HG03095 (cell line): ENCODE results near the gene GTF2H1.
A peak's percentile ranks its signal among the peaks of the same experiment; 100 is the strongest.
"Not testable (repeated sequence)": the region's sequence is repeated elsewhere in the genome, so short reads cannot be mapped to it uniquely, and the experiment has no call there.

Experiments
- ATAC-seq: cut with Tn5 transposase; IDR thresholded peaks from one replicate; pipeline ENCODE4 v1.9.1; 2021; ENCODE audit warnings: moderate library complexity; ENCODE audit not compliant: unreplicated experiment

The GTF2H1 gene

GRCh38 chr11:18372201-18372600 is 49.8 kb downstream of the GTF2H1 start:
- no peak for ATAC-seq

GRCh38 chr11:18374956-18375355 is 52.6 kb downstream of the GTF2H1 start:
- ATAC-seq = no peak

GRCh38 chr11:18375941-18376340 is 53.6 kb downstream of the GTF2H1 start:
- ATAC-seq = no peak

DNA sequence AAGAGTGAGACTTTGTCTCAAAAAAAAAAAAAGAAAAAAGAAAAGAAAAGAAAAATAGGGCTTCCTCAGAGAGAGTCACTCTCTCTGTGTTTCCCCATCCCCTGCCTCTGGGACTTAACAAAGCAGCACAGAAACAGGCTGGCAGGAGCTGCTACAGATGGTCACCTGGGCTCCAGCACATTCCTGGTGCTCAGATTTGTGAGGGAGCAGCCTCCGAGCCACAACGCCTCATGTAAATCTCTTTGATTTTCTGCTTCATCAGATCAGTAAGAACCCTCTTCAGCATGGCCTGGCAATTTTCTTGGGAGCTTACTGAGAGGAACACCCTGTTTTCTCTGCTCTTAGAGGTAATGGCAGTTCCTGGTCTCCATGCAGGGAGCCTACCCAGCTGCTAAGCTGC is 56.8 kb downstream of the GTF2H1 start:
- ATAC-seq = no peak

- ATAC-seq = peak; percentile 84
These were observed 61.2 kb downstream of the GTF2H1 start for GRCh38 chr11:18383388-18384156.

DNA sequence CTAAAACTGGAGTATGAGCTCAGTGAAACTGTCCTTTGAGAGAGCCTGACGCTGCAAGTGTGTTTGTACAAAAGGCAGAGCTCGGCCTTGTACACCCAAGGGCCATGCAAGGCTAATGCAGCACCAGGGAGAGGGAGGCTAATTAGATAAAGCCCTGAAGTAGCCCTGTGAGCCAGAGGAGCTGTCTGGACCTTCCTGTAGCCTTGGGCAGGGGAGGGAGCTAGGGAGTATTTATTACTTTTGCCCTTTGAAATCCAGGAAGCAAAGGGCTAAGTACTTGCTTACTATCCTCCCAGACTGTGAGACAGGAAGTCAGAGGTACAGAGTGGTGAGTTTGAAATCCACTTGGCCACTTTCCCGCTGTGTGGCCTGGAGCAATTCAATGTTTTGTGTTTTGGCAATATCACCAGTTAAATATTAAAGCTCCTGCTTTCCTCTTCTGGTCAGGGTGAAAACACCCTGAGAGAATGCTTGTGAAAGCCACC is 61.8 kb downstream of the GTF2H1 start:
- ATAC-seq = peak; percentile 74

DNA sequence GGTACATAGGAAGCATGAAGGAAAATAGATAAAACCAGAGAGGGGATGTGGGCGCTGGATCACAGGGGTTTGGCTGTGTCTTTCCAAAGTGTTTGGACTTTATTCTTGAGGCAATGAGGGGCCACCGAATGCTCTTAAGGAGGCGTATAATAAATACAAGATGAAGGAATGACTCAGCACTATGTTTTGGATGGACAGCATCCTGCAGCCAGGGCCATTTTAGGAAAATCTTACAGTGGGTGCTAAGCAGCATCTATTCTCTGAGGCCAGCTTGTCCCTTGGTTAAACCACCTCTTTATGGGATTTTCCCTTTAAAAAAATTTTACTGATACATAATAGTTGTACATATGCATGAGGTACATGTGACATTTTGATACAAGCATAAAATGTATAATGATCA is 67.7 kb downstream of the GTF2H1 start:
- no peak for ATAC-seq

- ATAC-seq = no peak
These were observed 70.3 kb downstream of the GTF2H1 start for GRCh38 chr11:18392434-18393321.

GRCh38 chr11:18393581-18394274 is 71.4 kb downstream of the GTF2H1 start:
- peak; percentile 0 for ATAC-seq

DNA sequence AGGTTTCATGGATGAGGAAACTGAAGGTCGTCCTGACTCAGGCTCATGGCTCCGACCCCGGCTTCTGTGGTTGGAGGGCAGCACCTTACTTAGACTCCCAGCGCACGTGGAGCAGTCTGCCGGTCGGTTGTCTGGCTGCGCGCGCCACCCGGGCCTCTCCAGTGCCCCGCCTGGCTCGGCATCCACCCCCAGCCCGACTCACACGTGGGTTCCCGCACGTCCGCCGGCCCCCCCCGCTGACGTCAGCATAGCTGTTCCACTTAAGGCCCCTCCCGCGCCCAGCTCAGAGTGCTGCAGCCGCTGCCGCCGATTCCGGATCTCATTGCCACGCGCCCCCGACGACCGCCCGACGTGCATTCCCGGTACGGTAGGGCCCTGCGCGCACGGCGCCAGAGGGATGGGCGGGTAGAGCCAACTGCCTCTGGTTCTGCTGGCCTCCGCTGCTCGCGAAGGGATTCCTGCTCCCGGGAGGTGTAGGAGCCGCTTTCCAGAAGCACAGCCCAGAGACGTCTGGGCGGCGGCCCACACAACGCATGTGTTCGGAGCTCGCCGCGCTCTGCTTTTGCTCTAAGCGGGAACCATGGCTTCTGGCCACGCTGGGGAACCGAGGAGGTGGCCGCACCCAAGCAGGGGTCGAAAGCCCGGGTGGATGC is 72.0 kb downstream of the GTF2H1 start, which contains the start of gene LDHA:
LDHA (plus strand) TSS at position 289 of the 653 bp plus-strand sequence. CDS start 2,280 bp downstream, outside the sequence.
- ATAC-seq = peak; percentile 75

DNA sequence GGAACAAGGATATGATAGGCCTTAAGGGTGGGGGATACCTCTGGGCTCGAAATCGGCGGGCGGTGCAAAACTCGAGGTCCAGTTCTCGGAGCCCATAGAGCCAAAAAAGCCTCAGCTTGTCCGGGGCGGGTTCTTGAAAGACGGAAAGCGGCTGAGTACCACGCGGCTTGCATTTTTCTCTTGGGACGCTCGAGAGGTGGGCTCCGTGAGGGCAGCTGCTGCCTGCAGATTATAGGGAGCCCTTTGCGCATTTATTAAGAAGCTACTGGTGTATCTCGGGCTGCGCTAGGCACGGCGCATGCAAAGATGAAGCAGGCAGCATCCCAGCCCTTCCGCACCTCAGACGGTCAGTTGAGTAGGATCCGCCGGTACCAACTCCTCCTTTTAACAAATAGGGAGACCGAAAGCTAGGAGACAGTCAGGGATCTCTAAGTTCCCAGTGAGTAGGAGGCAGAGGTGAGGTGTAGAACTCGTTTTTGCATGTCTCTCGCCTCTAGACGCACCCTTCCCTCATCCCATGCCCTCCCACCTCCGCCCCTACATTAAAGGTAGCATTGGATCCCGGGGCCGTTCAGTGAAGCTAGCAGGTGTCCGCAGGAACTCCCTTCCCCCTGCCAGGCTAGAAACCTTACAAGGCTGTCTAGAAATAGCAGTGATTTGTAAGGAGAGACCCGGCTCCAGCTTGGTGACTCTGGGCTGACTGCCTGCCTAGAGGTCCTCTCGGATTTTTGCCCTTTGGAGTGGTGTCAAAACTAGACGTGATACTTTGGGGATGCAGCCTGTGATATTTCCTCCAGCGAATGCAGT is 72.8 kb downstream of the GTF2H1 start:
- no peak for ATAC-seq

GRCh38 chr11:18395735-18396504 is 73.6 kb downstream of the GTF2H1 start:
- peak; percentile 63 for ATAC-seq

DNA sequence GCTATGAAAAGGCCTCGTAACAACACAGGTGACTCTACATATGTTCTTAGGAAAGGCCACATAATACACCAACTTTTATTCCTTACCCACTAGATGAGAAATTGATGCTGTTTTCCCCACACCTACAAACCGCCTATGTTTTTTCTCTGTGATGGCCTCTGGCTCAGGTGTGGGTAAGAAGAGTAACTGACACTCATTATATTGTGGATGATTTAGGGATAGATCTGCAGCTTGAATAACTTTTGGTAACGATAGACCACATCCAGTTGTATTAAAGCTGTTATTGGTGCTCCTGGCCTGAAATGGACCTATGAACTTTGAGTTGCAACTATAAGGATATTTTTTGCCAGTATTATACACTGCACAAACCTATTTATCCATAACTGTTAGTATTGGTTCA is 75.6 kb downstream of the GTF2H1 start:
- no peak for ATAC-seq

DNA sequence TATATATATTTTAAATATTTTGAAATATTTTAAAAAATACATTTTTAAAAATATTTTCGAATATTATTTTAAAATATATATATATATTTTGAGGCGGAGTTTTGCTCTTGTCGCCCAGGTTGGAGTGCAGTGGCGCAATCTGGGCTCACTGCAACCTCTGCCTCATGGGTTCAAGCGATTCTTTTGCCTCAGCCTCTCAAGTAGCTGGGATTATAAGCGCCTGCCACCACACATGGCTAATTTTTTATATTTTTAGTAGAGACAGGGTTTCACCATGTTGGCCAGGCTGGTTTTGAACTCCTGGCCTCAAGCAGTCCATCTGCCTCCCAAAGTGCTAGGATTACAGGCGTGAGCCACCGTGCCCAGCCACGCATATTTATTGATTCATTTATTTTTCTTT is 78.7 kb downstream of the GTF2H1 start:
- ATAC-seq = not testable (repeated sequence)

DNA sequence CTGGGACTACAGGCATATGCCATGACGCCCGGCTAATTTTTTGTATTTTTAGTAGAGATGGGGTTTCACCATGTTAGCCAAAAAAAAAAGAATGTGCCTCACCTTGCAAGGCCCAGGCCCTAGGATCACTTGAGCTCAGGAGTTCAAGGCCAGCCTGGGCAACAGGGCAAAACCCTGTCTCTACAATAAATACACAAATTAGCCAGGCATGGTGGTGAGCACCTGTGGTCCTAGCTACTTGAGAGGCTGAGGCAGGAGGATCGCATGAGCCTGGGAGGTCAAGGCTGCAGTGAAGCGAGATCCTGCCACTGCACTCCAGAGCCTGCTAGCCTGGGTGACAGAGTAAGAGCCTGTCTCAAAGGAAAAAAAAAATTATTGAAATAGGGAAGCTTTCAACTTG is 81.7 kb downstream of the GTF2H1 start:
- ATAC-seq = no peak

GRCh38 chr11:18407400-18407799 is 85.0 kb downstream of the GTF2H1 start:
- not testable (repeated sequence) for ATAC-seq

GRCh38 chr11:18408558-18409291 is 86.4 kb downstream of the GTF2H1 start:
- no peak for ATAC-seq

DNA sequence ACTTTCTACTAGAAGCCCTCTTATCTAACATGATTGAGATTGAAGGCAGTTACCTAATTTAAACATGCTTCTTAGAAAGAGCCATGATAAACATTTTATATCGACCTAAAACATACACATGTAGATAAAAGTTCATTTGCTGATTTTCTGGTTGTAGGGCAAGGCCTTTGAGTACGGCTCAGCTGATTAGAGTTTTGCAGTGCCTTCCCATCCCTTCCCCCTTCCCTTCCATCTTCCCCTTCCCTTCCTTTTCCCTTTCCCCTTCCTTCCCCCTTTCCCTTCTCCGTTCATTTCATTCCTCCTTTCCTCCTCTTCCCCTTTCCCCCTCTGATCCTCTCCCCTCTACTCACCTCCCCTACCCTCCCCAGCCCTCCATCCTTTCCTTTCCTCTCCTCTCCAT is 94.1 kb downstream of the GTF2H1 start:
- no peak for ATAC-seq
